GM21786 (cell line): ENCODE measurements around the gene PARD3.
"Not testable (repeated sequence)": the region's sequence is repeated elsewhere in the genome, so short reads cannot be mapped to it uniquely, and the experiment has no call there.

Experiments
- ATAC-seq: cut with Tn5 transposase; IDR thresholded peaks from one replicate; pipeline ENCODE4 v1.9.1; 2021; ENCODE audit not compliant: unreplicated experiment

The PARD3 gene

DNA sequence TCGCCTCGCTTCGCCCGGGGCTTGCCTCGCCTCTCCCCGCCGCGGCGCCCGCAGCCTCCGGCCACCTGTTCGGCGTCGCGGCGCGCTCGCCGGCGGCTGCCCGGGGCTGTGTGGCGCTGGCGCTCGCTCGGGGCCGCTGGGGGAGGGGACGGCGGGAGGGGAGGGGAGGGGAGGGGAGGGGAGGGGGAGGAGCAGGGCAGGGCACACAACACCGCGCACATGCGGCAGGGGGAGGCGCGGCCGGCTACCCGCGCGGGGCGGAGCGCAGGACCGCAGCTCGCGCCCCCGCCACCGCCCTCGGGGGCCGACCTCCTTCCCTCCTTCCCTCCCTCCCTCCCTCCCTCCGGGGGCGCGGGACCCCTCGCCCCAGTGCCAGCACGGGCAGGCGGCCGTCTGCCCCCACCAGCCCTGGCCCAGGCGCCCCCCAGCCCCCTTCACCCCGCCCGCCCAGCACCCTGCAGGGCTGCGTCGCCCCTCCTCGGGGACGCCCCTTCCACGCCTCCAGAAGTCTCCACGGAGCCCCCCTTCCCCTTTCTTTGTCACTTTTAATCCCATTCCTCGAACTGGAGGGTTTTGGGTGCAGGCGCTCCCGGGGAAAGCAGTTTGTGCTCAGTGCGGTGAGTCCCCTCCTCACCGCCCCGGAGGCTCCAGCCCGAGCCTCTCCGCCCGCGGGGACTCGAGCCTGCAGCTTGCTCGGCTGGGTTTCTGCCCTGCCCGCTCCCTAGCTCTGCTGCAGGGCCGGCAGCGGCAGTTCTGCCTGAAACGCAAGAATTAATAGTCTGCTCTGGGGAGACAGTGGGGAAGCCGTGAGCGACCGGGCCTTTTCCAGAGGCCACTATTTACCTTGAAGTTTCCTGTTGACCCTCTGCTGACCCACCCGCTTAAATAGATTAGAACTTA lies at the start of gene PARD3:
Gene PARD3 (minus strand): TSS at position 112 of the 900 bp plus-strand sequence. CDS start 301 bp downstream, outside the sequence.
- peak; percentile 50 for ATAC-seq

DNA sequence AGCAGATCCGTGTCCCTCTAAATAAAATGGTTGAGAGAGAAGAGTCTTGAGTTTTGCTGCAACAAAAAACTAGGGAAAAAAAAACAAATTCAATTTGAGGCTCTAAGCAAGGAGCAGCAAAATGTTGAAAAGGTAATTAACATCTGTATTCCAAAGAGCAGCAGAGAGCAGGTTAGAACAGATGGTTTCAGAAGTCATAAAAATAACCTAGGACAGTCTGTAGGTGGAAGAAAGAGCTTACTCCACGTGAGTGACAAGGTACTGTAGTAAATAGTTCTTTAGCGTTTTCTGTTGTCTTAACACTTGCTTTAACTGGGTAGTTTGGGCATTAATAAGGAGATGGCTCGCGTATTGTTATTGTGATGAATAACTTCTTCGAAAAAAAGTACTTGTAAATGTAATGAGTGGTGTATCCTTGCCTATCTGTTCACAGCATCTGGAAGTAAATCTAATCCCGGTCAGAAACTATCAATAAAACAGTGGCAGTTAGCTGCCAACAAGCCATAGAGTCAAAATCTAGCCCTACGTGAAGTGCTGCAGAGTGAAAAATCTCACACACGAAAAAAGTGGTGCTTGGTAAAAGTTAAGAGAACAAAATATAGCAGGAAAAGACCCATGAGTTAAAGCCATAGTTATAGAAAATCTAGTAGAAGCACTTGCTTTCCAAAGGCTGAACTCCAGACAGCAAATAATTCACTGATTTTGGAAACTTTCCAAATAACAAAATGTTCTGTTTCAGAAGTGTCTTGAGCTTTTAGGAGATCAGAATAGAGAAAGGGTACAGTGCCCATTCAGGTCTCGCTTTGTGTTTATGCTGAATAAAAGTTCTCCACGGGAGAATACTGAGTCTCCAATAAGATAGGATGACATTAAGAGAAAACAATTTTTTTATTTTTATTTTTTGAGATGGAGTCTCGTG lies 49.3 kb upstream of the PARD3 start:
- no peak for ATAC-seq

DNA sequence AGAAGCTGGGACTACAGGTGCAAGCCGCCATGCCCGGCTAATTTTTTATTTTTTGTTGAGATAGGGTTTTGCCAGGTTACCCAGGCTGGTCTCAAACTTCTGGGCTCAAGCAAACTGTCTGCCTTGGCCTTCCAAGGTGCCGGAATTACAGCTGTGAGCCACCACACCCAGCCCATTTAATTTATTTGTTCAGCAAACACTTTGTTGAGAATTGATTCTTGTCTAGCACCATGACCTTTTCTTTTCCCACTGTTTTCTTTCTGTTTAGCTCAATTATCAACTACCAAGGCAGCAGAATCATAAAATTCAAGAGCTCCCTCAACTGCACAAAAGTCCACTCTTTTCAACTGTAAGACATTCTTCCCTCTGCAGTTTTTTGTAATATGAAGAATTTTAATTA lies 47.8 kb upstream of the PARD3 start:
- ATAC-seq, result no peak

DNA sequence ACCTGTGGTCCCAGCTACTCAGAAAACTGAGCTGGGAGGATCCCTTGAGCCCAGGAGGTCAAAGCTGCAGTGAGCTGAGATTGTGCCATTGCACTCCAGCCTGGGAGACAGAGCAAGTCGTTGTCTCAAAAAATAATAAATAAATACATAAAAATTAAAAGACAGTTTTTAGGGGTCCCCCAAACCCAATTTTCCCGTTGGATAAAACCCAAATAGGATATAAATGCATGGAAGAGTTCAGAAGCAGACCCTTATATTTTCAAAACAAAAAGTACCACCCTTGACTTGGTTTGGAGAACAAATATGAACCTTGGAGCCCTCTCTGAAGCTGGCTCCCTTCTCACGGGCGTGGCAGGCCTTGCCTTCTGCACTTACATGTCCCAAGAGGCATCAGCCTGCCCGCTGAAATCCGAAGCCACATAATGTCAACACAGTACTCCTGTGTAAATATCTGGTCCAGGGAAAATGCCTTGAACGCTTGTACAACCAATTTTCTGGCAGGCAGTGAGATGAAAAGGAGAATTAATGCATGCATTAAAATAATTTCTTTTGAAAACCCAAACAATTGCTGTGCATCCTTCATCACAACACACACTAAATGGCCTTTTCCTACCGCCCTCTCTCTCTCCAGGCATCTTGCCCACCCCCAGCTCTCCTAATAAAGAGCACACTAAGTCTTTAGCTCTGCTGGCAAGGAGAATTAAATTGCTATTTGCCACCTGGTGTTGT lies 46.4 kb upstream of the PARD3 start:
- no peak for ATAC-seq

DNA sequence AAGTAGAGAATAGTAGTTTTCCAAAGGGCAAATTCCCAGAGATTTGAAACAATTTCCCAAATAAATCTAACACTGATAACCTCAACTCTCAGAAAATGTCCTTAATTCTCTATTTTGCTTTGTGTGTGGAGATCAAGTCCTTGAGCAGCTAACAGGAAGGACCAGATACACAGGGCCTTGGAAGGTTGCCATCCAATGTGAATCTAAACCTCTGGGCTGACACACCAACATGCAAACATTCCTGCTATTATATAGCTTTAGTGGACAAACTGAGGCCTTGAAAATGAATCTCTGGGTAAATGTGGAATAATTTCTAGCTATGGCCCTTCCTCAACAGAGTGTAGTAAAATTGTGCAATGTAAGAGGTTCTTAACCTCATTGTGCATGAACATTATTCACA lies 44.1 kb upstream of the PARD3 start:
- no peak for ATAC-seq

DNA sequence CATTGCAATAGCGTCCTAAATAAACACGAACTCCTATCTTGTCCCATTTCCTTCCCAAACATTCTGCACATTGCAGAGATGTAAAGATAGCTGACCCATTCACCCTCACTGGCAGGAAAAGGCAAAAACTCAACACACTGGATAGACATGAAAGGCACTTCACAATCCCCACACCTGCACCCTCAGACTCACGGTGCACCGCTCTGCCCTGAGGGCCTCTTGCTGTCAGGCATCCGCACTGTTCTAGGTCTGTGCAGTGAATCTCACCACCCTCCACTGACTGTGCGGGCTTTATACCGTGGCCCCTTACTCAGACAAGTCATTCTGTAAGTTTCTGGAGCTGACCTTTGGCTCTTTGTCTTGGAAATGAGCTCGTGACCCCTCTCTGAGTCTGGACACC lies 42.9 kb upstream of the PARD3 start:
- ATAC-seq, result no peak

DNA sequence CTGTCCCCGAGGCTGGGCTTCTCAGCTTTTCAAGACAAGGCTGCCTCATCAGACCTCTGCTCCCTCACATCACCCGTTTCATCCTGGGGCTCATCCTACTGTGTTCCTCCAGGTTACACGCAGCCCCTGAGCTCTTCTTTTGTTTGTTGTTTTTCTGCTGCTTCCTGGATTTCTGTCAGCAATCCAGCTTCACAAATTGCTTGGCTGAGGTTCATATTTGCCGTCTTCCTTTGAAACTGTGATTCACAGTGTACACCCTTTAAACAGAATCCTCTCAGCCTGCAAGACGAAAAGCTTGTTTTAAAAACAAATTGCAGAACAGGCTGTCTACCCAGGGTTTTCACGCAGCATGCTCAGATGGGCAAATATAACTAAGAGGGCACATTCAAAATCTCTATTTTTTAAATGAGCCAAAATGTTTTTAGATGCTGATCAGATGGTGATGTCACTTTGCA lies 39.1 kb upstream of the PARD3 start:
- ATAC-seq, result no peak

DNA sequence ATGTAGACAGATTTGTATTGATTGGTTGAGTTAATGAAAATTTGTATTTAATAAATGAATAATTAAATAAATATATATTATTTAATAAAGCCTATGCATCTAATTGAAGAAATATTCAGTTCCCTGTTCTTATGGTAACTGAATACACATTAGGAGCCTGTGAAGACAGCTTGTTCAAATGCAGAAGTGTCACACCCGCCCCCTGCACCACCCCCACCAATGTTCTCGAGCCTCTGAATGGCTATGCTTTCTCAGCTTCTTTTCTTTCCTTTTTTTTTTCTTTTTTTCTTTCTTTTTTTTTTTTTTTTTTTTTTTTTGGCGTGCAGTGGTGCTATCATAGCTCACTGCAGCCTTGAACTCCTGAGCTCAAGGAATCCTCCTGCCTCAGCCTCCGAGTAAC lies 38.3 kb upstream of the PARD3 start:
- ATAC-seq, result no peak

DNA sequence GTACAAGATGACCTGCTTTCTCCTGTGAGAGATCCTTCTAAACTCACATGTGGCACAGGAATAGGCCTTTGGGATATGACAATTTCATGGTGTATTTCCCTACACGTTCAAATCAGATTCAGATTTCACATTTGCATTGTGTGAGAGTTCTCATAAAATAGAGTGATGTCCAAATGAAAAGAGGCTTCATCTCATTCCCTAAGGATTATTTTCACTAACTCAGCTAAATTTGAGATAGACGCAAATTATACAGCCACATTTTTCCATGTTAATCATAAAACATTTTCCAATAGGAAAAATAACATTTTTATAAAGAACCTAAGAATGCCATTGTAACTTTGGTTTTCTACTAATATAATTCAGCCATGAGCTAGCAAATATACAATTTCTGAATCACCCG lies 35.5 kb upstream of the PARD3 start:
- no peak for ATAC-seq

DNA sequence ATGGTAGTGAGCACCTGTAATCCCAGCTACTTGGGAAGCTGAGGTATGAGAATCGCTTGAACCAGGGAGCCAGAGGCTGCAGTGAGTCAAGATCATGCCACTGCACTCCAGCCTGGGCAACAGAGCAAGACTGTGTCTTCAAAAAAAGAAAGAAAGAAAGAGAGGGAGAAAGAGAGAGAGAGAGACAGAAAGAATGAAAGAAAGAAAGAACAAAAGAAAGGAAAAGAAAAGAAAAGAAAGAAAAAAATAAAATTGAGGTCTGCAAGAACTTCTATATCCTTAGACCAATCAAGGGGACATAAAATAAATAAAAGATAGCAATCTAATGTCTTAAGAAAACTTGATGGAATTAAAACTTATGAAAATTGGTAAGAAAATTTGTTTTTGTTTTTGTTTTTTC lies 34.9 kb upstream of the PARD3 start:
- no peak for ATAC-seq

DNA sequence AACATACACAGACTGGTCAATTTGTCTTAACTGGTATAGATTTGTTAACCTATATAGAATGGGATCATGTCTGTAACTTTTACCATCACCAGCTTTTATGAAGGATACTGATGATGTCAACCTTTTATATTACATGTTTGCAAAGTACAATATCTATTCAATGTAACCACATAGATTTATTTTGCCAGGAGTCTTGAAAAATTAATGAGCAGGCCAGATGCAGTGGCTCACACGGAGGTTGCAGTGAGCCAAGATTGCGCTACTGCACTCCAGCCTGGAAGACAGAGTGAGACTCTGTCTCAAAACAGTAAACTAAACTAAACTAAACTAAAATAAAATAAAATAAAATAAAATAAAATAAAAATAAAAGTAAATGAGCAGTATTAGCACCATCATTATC lies 30.0 kb upstream of the PARD3 start:
- ATAC-seq, result no peak

DNA sequence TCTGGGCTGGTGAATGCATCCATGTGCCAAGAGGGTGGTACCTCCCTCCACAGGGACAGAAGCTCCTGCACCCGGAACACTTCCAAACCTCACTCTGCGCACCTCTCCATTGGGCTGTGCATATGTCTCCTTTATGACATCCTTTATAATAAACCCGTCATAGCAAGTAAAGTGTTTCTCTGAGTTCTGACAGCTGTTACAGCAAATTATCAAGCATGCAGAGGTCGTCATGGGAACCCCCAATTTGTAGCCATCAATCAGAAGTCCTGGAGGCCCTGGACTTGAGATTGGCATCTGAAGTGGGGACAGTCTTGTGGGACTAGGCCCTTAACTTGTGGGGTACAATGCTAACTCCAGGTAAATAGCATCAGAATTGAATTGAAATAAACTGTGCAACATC lies 29.4 kb upstream of the PARD3 start:
- ATAC-seq, result no peak

DNA sequence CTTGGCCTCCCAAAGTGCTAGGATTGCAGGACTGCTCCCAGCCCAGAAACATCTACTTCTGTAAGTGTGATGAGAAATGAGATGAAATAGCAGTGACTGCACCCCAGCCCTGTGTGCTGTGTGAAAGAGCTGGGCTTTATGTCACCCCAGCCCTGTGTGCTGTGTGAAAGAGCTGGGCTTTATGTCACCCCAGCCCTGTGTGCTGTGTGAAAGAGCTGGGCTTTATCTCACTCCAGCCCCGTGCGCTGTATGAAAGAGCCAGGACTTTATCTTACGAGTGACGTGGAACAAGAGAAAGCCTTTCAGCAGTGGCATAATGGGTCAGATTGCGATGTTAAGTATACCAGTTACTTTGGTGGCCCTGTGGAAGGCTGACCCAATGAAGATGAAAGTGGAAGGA lies 28.4 kb upstream of the PARD3 start:
- ATAC-seq, result not testable (repeated sequence)

DNA sequence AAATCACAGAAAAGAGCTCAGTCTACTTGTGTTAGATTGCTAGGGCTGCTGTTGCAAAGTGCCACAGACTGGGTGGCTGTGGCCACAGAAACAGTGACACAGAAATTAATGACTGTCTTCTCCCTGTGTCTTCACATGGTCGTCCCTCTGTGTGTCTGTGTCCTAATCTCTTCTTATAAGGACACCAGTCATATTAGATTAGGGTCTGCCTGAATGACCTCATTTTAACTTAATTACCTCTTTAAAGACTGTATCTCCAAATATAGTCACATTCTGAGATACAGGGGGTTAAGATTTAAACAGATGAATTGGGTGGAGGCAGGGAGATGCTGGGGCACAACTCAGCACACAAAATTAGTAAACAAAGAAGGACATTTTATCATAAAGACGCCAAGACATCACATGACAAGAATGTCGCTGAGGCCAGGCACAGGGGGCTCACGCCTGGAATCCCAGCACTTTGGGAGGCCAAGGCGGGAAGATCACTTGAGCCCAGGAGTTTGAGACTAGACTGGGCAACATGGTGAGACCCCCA lies 23.3 kb upstream of the PARD3 start:
- ATAC-seq, result no peak

DNA sequence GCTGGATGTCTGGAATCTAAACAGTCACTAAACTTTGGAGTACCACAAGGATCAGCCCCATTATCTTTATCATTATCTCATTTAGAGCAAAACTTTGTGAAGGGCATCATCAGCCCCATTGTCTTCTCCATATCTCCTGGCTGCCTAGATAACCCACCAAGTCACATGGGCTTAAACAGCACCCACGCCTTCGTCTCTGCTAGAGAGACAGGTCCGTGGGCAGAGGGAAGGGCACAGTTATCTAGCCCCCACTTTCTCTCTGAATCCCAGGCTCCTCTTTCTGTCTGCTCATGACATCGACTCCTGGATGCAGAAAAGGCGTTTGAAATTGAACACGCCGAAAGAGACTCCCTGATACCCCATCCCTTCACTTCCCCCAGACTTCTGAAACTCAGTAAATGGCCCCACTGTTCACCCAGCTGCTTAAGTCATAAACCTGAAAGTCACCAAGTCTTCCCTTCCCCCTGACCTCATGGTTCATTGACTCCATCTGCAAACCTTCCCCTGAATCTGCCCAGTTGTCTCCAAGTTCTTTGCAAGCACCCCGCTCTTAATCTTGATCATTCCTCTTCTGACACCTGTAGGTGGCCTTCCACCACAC lies 20.9 kb upstream of the PARD3 start:
- peak; percentile 86 for ATAC-seq

DNA sequence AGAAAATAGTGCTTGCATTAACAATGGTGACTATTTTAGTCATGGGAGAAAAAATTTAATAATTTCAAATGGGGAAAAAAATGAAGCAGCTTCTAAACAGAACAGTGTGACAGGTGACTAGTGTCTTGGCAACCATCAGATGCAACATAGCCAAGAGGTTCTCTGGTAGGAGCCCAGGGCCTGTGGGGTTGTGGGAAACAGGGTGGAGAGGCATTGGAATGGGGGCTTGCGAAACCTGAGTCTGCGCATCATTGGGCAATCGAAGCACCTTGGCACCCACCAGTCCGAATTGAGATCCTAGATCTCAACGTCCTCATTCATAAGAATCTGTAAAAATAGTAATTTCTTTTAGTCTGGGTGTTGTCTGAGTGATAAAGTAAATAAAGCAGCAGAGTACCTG lies 19.2 kb upstream of the PARD3 start:
- ATAC-seq, result no peak

DNA sequence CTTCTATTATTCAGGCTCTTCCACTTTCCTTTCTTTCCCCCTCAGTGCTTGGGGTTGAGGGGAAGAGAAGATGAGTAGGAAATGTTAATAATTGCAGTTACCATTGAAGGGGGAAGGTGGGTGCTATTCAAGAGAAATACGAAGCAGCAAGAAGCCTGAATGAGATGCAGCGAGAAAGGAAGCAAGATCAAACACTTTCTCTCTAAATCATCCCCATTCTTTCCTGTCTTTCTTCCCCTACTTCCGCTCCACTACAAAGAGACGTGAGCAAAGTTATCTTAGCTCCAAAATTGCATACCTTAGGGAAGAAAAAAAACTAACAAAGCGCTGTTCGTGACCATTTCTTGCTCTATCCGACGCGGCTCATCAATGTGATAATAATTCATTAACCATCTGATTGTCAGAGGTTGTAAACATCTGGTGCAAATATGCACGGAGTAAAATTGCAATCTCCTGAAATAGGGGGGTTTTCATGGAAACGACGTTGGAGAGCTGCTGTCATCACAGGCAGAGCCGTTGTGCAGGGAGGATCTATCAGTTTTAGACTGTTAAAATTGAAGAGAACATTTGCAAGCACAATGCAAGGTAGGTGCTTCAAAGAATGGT lies 15.2 kb upstream of the PARD3 start:
- no peak for ATAC-seq

DNA sequence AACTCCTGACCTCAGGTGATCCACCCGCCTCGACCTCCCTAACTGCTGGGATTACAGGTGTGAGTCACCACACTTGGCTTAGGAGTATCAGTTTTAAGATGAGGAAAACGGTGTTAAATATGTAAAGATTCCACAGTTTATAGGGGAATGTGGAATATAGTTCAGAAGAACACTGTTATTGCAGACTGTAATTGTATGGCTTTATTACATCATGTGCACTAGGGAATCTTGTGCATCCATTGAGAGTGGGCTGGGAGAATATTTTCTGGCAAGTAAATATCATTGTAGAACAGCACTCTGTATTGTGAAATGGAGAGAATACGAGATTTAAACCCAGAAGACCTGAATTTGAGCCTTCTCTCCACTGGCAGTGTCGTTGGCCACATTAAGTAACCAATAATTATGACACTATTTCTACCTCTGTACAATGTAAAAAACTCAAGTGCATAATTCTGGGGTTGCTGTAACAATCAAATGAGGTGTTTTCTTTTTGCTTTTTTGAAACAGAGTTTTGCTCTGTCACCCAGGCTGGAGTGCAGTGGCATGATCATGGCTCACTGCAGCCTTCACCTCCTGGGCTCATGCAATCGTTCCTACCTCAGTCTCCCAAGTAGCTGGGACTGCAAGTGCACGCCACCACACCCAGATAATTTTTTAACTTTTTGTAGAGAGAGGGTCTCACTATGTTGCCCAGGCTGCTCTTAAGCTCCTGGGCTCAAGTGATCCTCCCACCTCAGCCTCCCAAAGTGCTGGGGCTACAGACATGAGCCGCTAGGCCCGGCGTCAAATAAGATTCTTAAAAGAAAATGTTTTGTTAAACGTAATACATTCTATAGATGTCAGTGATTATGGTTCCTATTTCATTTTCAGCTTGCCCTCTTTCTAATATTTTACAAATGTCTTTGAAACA lies 12.0 kb upstream of the PARD3 start:
- no peak for ATAC-seq

DNA sequence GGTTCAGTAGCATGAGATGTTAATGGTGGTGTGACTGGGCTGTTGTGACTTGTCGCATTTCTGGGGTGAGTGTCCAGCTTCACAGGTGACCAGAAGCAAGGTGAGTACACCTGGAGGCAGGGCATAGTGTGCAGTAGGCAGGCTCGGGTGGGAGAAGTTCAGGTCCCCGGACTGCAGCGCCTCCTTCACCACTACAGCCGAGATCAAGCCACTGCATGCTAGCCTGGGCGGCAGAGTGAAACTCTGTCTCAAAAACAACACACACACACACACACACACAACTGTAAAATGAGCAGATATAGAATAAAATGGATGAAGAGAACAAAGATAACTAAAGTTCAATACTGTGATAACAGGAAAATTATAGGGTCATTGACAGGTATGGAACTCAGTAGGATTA lies 11.1 kb upstream of the PARD3 start:
- ATAC-seq, result no peak
